Choroid plexus epithelial cell (primary cell): ENCODE data around the gene APH1B.

Experiments used
- DNase-seq: peaks from one replicate; pipeline ENCODE4 v3.0.0-alpha.2; 2010; ENCODE audit warnings: low read depth
- H3K4me3 ChIP-seq: 2 replicates; pipeline ENCODE4 v1.5.1; 2011; ENCODE audit warnings: low read depth, mild to moderate bottlenecking, control low read depth, low read length, moderate library complexity
- TF ChIP-seq, protein P1 (sequence below): conservative IDR thresholded peaks from 2 replicates; pipeline ENCODE4 v1.5.1; 2011; ENCODE audit warnings: low read depth, mild to moderate bottlenecking, control low read depth, inconsistent platforms, low read length, moderate library complexity

The APH1B gene

GRCh38 chr15:63357731-63358130, 80.3 kb downstream of the APH1B start:
- no peak for DNase-seq
- no peak overlapping the region for H3K4me3 ChIP-seq
- TF ChIP-seq, protein P1, sequence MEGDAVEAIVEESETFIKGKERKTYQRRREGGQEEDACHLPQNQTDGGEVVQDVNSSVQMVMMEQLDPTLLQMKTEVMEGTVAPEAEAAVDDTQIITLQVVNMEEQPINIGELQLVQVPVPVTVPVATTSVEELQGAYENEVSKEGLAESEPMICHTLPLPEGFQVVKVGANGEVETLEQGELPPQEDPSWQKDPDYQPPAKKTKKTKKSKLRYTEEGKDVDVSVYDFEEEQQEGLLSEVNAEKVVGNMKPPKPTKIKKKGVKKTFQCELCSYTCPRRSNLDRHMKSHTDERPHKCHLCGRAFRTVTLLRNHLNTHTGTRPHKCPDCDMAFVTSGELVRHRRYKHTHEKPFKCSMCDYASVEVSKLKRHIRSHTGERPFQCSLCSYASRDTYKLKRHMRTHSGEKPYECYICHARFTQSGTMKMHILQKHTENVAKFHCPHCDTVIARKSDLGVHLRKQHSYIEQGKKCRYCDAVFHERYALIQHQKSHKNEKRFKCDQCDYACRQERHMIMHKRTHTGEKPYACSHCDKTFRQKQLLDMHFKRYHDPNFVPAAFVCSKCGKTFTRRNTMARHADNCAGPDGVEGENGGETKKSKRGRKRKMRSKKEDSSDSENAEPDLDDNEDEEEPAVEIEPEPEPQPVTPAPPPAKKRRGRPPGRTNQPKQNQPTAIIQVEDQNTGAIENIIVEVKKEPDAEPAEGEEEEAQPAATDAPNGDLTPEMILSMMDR = no peak

DNA sequence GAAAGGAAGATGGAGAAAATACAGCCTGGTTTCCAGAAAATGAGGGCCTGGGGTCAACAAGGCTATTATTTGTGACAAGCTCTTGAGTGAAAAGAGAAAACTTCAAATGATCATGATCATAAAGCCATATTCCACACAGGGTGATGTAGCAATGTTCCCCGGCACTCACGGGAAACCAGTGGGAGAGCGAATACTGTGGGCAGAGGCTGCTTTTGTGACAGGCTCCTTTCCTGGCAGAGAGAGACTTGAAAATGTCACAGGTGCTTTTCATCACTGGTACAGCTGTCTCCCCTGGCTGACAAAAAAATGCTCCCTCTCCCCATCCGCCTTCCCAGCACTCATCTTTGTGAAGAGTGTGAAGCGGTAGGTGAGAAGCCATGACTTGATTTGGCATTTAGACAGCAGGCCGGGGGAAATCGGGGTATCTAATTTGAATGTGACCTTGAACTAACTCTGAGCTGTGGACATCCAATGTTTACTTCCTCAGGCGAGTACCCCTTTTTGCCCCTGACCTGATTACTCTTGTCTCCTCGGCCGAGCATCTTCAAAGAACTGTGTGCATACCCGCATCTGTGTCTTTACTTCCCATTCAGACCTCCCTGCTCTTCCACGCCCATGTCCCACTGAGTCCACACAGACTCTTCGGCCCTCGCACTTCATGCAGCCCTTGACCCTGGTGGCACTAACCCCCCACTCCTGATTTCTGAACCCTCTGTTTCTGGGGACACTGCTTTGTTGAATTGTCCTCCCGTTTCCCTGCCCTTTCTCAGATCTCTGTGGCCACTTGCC, 81.0 kb downstream of the APH1B start:
- TF ChIP-seq, protein P1 = no peak
- no peak overlapping the region for H3K4me3 ChIP-seq
- DNase-seq = no peak
